ENCODE data around the gene CDH13.

- TF ChIP-seq CTCF (conservative IDR thresholded peaks at IDR 0.05; ENCODE audit: low read depth in 2 of 2) (no peak), EZH2 (IDR thresholded peaks at IDR 0.05; ENCODE audit: low read depth, unreplicated experiment) (no peak), CREB1 (CRISPR knock-in tag; IDR thresholded peaks at IDR 0.05; ENCODE audit: low read depth) (no peak), POLR2AphosphoS5 (IDR thresholded peaks at IDR 0.05; ENCODE audit: low read depth) (no peak), EZH2phosphoT487 (IDR thresholded peaks at IDR 0.05; ENCODE audit: unreplicated experiment) (no peak), NANOG (IDR thresholded peaks at IDR 0.05; ENCODE audit: borderline replicate concordance) (no peak), JUNB (IDR thresholded peaks at IDR 0.05; ENCODE audit: unreplicated experiment) (no peak), REST (IDR thresholded peaks at IDR 0.05; ENCODE audit: unreplicated experiment) (no peak), ETS1 (IDR thresholded peaks at IDR 0.05) (no peak), STAT1 (IDR thresholded peaks at IDR 0.05; ENCODE audit: unreplicated experiment) (no peak), ZNF114 (CRISPR knock-in tag; IDR thresholded peaks at IDR 0.05) (no peak)
Measured at GRCh38 chr16:83285921-83286320, 659.2 kb downstream of the CDH13 start.

Measured in GM23338 (cell line).